NOMO-1 treated with dmso at 0.1 percent for 144 hours (cell line): ENCODE measurements around the gene PTCH1.

Source experiments
- DNase-seq: peaks from one replicate; lab custom pipeline; 2025; ENCODE audit not compliant: unreplicated experiment; lab: John Stamatoyannopoulos, UW

The PTCH1 gene

GRCh38 chr9:95465115-95465514 is 51.7 kb downstream of the PTCH1 start:
- no peak for DNase-seq

DNA sequence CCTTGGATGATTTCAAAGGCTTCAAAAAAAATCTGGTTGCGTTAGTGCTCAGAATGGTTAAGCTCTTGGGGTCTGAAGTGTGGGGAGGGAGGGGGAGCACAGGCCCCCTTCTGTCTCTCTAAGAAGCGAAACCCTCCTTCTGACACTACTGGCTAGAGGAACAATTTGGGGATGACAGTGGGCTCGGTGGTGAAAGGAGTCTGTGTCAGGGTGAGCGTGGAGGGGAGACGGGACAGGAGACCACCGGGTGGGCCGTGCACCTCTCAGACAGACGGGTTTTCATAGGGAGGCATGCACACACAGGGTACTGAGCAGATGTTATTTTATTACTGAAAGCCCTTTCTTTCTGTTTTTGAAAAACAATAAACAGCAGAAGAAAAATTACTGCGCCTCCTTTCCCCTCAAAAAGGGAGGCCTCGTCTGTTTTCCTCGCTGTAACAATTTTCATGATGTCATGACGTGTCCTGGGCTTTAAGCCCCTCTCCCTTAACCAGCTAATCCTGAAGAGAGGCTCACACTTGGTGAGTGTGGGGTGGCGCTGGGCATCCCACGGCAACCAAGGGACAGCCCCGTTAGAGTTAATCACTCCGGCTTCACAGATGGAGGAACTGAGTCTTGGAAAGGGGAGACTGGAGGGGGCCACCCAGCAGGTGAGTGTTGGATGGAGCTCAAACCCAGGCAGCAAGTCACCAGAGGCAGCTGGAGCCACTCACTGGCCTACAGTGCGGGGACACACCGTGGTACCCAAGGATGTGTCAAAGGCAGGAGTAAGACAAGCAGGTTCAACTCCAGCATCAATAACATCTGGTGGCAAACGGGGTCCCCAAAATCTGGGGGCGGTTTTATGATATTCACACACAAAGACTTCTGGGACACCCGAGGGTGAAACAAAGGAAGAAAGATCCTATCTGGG is 53.4 kb downstream of the PTCH1 start:
- no peak for DNase-seq

DNA sequence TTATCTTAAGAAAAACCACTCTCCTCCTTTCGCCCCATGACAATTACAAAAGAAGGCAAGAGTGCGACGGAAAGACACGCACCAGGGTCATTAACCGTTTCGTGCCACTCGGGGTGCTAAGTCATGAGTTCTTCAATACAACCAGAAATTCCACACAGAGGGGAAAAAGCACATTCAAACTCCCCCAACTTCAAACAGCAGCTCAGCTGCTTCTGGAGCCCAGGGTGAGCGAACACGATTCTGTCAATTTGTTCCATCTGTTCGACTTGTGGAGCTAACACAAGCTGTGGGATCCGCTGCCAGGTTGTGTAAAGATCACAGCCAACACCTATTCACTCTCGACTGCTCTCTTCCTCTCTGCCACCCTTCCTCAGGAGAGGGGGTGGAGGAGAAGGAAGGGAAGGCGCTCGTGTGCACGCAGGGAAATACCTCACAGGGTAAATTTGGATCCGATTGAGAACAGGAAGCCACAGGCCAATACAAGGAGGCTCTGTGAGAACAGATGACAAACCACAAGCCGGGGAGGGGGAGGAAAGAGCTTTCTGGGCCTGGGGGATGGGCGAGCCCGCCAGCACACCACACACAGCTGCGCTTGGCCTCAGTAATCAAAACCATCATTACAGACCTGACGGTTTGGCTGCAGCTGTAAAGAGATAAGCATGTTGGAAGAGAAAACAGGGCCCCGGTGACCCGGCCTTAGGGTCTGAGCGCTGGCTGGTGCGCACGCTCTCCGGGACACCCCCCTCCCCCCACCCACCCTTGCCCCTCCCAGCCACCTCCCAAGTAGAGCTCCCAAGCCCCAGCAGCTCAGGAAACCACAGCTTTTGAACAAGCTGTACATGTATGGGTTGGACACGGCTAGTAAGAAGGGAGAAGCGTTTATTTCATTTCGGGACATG is 54.3 kb downstream of the PTCH1 start:
- DNase-seq = peak; percentile 85

GRCh38 chr9:95461448-95462248 is 55.1 kb downstream of the PTCH1 start:
- DNase-seq = no peak

- no peak for DNase-seq
Measured at GRCh38 chr9:95460518-95461164, 56.1 kb downstream of the PTCH1 start.

DNA sequence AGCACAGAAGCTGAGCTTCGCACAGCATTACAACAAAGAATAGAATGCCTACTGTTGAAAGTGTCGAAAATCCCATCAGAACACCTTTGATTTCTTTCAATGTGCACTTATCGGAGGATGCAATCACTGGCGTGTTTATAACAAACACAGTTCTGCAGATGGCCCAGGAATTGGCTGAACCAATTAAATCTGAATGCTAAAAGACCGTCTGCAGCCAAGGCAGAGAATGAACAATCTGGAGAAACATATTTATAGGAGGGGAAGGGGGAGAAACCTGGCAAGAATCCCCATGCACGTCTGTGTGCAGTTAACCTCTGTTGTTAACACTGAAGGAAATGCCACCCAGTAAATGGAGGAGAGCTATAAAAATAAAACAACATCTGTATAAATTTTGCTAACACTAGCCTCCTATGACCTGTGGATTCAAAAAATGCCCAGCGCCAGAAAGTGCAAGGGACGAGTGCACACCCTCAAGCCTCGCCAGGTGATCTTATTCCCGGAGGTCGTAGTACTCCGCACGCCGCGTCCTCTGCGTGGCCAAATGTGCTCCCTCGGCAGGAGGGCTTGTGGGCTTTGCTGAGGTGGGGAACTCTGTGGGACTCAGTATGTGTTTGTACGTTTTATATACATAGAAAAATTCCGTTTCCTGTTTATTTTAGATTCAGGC is 56.8 kb downstream of the PTCH1 start:
- no peak for DNase-seq

DNA sequence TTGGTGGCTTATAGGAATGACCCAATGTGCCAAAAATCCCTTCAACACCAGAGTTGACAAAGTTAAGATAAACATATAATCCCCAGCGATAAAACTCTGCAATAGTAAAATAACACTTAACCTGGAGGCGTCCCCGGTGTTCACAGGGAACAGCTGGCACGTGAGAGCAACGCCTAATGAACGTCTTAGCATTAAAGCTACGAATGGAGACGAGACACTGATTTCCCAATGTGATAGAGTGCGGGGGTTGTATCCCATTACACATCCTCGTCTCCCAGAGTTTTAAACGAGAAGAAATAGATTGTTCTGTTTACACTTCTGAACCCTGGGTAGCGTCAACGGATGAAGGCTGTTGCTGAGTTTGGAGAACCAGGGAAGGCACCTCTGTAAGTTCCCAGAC is 57.6 kb downstream of the PTCH1 start:
- DNase-seq = no peak

- no peak for DNase-seq
Measured at GRCh38 chr9:95458666-95459065, 58.1 kb downstream of the PTCH1 start.

GRCh38 chr9:95457769-95458168 is 59.0 kb downstream of the PTCH1 start:
- DNase-seq = no peak

DNA sequence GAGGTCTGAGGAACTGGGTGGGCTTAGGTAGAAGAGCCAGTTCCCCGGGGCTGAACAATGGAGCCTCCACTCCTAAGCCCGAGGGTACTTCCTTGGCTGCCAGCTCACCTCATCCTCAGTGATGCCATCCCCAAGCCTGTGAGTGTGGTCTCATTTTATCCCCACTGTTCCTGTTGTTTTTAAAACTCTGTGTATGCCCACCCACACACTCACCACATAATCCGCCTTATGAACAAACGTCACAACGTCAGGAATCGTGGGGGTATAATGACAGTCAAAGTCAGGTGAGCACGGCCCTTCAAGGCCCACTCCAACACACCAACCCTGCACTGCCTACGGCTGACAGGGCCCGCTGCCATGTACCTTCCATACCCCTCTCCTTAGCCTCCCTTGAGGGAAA is 61.1 kb downstream of the PTCH1 start:
- no peak for DNase-seq

DNA sequence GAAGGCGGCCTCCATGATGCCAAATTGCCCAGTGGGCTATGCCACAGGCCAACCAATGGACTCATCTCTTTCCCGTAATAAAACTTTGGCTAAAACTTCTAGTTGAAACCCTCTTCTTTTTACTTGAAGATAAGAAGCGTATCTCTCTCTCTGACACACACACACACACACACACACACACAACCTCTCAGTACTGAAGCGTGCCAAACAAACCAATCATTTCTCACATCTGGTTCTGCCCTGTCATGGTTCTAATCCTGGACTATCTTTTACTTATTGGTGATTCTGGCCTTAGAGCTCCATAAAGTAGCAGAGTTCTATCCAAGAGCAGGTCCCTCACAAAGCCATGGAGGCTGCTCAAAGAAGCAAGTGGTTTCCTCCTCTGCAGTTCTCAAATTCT is 64.6 kb downstream of the PTCH1 start:
- DNase-seq = no peak

DNA sequence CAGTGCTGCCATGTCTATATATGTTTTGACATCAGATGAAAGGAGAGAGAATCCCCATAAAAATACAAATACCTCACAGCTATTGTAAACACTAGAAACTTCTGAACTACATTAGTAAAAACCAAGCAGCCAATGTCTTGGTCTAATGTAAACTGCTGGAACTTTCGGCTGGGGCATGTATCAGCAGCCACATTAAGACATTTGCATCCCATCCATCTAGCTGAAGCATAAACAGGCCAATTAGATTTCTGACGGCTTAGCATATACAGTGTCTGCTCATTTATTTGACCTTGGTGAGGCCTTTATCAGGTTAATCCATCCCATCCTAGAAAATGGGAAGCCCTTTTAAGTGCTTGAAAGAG is 65.7 kb downstream of the PTCH1 start:
- no peak for DNase-seq

- DNase-seq = no peak
Measured at GRCh38 chr9:95450171-95451064, 66.4 kb downstream of the PTCH1 start.

DNA sequence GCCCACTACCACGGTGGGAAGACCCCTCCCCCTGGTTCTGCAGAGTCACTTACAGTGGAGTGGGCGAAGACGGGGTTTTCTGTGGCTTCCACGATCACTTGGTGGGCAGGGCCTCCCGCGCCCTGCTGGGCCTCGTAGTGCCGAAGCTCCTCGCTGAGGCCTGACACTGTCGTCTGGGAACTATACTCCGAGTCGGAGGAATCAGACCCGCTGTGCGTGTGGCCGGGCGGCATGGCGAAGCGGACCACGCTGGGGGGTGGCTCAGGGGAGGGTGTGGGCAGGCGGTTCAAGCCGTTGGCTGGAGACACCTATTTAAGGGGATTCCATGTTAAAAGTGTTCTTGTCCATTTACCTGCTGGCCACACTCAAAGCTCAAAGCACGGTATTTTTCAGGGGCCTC is 67.8 kb downstream of the PTCH1 start:
- DNase-seq = no peak

DNA sequence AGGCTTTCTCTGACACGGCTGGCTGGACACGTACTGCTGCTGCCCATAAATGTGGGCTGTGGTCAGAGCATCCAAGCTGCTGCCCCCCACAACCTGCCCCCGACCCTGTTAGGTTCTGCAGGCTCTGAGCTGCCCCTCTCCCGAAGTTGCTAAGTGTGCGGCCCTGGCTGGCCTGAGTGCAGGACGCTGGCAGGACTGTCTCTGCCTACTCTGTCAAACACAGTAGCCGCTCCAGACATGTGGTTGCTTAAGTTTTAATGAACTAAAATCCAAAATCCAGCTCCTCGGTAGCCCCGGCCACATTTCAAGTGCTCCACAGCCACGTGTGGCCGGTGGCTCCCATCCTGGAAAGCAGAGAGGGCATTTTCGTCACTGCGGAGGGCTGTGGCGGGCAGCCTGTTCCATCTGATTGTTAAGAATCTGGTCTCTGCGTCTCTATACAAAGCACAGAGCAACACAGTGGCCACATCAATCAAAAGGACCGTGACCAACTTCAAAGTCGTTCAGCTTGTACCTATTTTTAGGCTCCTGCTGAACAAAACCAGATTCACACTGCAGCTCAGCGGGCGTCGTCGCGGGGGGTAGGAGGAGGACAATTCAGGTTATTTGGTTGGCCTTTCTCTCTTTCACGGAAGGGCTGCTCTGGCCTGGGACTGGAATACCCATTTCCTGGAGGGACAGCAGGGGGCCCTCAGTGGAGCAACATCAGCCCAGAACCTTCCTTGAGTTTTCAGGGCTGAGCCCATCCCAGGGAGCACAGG is 68.9 kb downstream of the PTCH1 start:
- DNase-seq = no peak

DNA sequence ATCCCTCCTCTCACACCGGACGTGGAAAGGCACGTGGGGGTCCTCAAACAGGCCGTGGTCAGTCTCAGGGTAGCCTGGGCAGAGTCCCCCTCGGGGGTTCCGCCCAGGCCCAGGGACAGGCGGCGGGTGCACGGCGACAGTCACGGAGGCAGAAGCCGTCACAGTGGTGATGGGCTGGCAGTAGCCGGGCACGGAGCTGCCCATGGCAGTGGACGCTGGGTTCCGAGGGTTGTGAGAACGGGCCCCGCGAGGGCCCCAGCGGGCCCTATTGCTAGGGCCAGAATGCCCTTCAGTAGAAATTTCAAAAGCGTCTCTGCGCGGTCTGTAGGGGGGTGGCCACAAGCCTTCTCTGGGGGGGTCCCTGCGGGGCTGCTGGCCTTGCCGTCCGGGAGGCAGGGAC is 69.8 kb downstream of the PTCH1 start:
- DNase-seq = no peak

- DNase-seq = no peak
Measured at GRCh38 chr9:95446259-95446658, 70.5 kb downstream of the PTCH1 start.

- no peak for DNase-seq
Measured at GRCh38 chr9:95444160-95444559, 72.6 kb downstream of the PTCH1 start.

GRCh38 chr9:95443301-95443700 is 73.5 kb downstream of the PTCH1 start:
- DNase-seq = no peak
